Stomach (tissue), 9 donors: ENCODE data around the gene ARHGAP26. TPM values are rescaled to one million over a fixed set of nuclear protein-coding genes. Genes with fewer than 3 reads are reported as not detected.

Source experiments
- DNase-seq, 2 donors: peaks; one replicate each; pipeline versions ENCODE4 v3.0.0 to v3.0.0-alpha.2; 2013 to 2019
- H3K27ac ChIP-seq, 5 donors: fragments of 200-600 bp in 4 of 5; sonication (generic) in 4 of 5; one replicate each; pipeline ENCODE4 v1.5.1; 2013 to 2019; ENCODE audit warnings: mild to moderate bottlenecking in 1 of 5, moderate library complexity in 1 of 5
- H3K27me3 ChIP-seq, 3 donors: fragments of 200-600 bp; sonication (generic); one replicate each; pipeline ENCODE4 v1.5.1; 2017 to 2019; ENCODE audit warnings: mixed run types in 1 of 3
- H3K36me3 ChIP-seq, 4 donors: fragments of 200-600 bp; sonication (generic); 1 replicate in 3 of 4; 2 replicates in 1 of 4; pipeline ENCODE4 v1.5.1; 2016 to 2019
- H3K4me1 ChIP-seq, 4 donors: fragments of 200-600 bp; sonication (generic); one replicate each; pipeline ENCODE4 v1.5.1; 2016 to 2019
- H3K4me3 ChIP-seq, 4 donors: fragments of 200-600 bp; sonication (generic) in 3 of 4; one replicate each; pipeline ENCODE4 v1.5.1; 2016 to 2019; ENCODE audit warnings: mild to moderate bottlenecking in 1 of 4
- H3K9me3 ChIP-seq, 4 donors: fragments of 200-600 bp; sonication (generic); one replicate each; pipeline ENCODE4 v1.5.1; 2016 to 2019
- CTCF ChIP-seq, 7 experiments: fragments of 450-650 bp in 4 of 7; fragments of 200-600 bp in 3 of 7; sonication (generic) in 3 of 7; IDR thresholded peaks; one replicate each; pipeline ENCODE4 v1.5.1; 2016 to 2019; ENCODE audit warnings: antibody characterized with exemption in 7 of 7, control low read depth in 2 of 7, mild to moderate bottlenecking in 1 of 7
- EP300 ChIP-seq: sonication (generic); formaldehyde crosslinking; IDR thresholded peaks from one replicate; pipeline ENCODE4 v1.6.1; 2017; ENCODE audit warnings: antibody characterized with exemption
- POLR2A ChIP-seq, 4 donors: fragments of 450-650 bp; IDR thresholded peaks; one replicate each; pipeline ENCODE4 v1.6.1; 2016; ENCODE audit warnings: antibody characterized with exemption in 4 of 4, control low read depth in 2 of 4, mild to moderate bottlenecking in 1 of 4, moderate library complexity in 1 of 4
- POLR2AphosphoS5 ChIP-seq, 3 donors: sonication (generic); formaldehyde crosslinking; IDR thresholded peaks; one replicate each; pipeline ENCODE4 v1.6.1; 2016; ENCODE audit warnings: antibody characterized with exemption in 3 of 3
- WGBS, 5 donors: extraction: QIAGEN DNeasy Blood & Tissue Kit in 3 of 5; methylation state at CpG; one replicate each; pipeline versions ENCODE4 v1.1.5 to v1.1.7; 2013 to 2018; 5-methylcytosine and 5-hydroxymethylcytosine counted together
- intact Hi-C: fragments of 100-400 bp; cut with DNase I; formaldehyde crosslinking; loops from one replicate; pipeline ENCODE4 v1.15.1; 2023; ENCODE audit warnings: low total_unique reads
- polyA plus RNA-seq, 3 donors: library from polyadenylated mRNA; stranded (reverse); fragments of 200-250 nt; gene quantifications; one replicate each; pipeline ENCODE4 v1.2.3, GENCODE V29; 2013
- total RNA-seq, 5 donors: library from RNA; depleted of rRNA; stranded (reverse); fragments of >200 nt; gene quantifications; one replicate each; pipeline versions ENCODE4 v1.1.0 to v1.2.3, GENCODE V29; 2014 to 2016
- donor health status: healthy with polysubstance abuse.
- donor health status: Bipolar disorder and iron deficiency.
- donor health status: healthy.

Gene ARHGAP26
- total and polyA plus RNA-seq, 8 donors: 4.0 to 115 (median 34.1) TPM

- no peak overlapping the region for H3K27ac ChIP-seq
- H3K36me3 ChIP-seq: no peaks in the 10 kb centered on the region
- no peaks in the 10 kb centered on the region for H3K27me3 ChIP-seq
- H3K4me1 ChIP-seq: peaks cover 16 to 49% (median 37%) of the 10 kb centered on the region in 4 donors
- H3K4me3 ChIP-seq: no peak overlapping the region
- intact Hi-C loops: no loop called here
- DNase-seq: no peak
- no peak for TF ChIP-seq POLR2AphosphoS5 (IDR thresholded peaks at IDR 0.05)
- no peak for TF ChIP-seq EP300
- TF ChIP-seq POLR2A (IDR thresholded peaks at IDR 0.05): no peak
- TF ChIP-seq CTCF (IDR thresholded peaks at IDR 0.05): no peak
- peaks cover 0 to 12% (median 6%) of the 10 kb centered on the region in 4 donors for H3K9me3 ChIP-seq
Measured at GRCh38 chr5:143186623-143187022, 416.4 kb downstream of the ARHGAP26 start.

- no peak for DNase-seq
- no peak for TF ChIP-seq CTCF (IDR thresholded peaks at IDR 0.05)
- no peak for TF ChIP-seq POLR2A (IDR thresholded peaks at IDR 0.05)
- no peak for TF ChIP-seq POLR2AphosphoS5 (IDR thresholded peaks at IDR 0.05)
- TF ChIP-seq EP300: no peak
- no peaks in the 10 kb centered on the region for H3K36me3 ChIP-seq
- peaks cover 0 to 12% (median 6%) of the 10 kb centered on the region in 4 donors for H3K9me3 ChIP-seq
- no peak overlapping the region for H3K27ac ChIP-seq
- no peak overlapping the region for H3K4me3 ChIP-seq
- H3K27me3 ChIP-seq: no peaks in the 10 kb centered on the region
- peaks cover 16 to 42% (median 29%) of the 10 kb centered on the region in 4 donors for H3K4me1 ChIP-seq
- WGBS, 5 donors: 68 to 79% (median 73%) methylated on average over 8 of the region's 8 CpGs
- intact Hi-C loops: no loop called here
Measured at GRCh38 chr5:143187495-143187894, 417.3 kb downstream of the ARHGAP26 start.

- 82 to 90% (median 89%) methylated on average over 2 of the region's 2 CpGs for WGBS, 5 donors
- intact Hi-C loops: no loop called here
- no peak overlapping the region for H3K4me3 ChIP-seq
Measured at GRCh38 chr5:143188083-143188482, 417.9 kb downstream of the ARHGAP26 start.

GRCh38 chr5:143188692-143189091 lies 418.5 kb downstream of the ARHGAP26 start:
- DNase-seq: no peak
- Histone ChIP-seq H3K4me3 (no peak overlapping the region), H3K27ac (no peak overlapping the region), H3K9me3 (peaks cover 0 to 12% (median 6%) of the 10 kb centered on the region in 4 donors), H3K36me3 (no peaks in the 10 kb centered on the region), H3K27me3 (no peaks in the 10 kb centered on the region), H3K4me1 (peaks cover 8 to 30% (median 20%) of the 10 kb centered on the region in 4 donors)
- no peak for TF ChIP-seq EP300
- WGBS, 5 donors: 90 to 94% (median 92%) methylated on average over 3 of the region's 3 CpGs
- intact Hi-C loops: no loop called here

More at GRCh38 chr5:143188083-143188482, 417.9 kb downstream of the ARHGAP26 start:
- Histone ChIP-seq H3K27me3 (no peaks in the 10 kb centered on the region), H3K27ac (no peak overlapping the region), H3K9me3 (peaks cover 0 to 12% (median 6%) of the 10 kb centered on the region in 4 donors), H3K36me3 (no peaks in the 10 kb centered on the region), H3K4me1 (peaks cover 14 to 36% (median 25%) of the 10 kb centered on the region in 4 donors)
- no peak for DNase-seq
- TF ChIP-seq CTCF (IDR thresholded peaks at IDR 0.05) (no peak), POLR2A (IDR thresholded peaks at IDR 0.05) (no peak), POLR2AphosphoS5 (IDR thresholded peaks at IDR 0.05) (no peak), EP300 (no peak)

GRCh38 chr5:143190260-143190810 lies 420.2 kb downstream of the ARHGAP26 start:
- intact Hi-C loops: no loop called here
- H3K27me3 ChIP-seq: no peaks in the 10 kb centered on the region
- H3K27ac ChIP-seq: no peak overlapping the region
- DNase-seq: no peak
- H3K36me3 ChIP-seq: no peaks in the 10 kb centered on the region
- 93 to 98% (median 95%) methylated on average over 3 of the region's 3 CpGs for WGBS, 5 donors
- TF ChIP-seq POLR2AphosphoS5 (IDR thresholded peaks at IDR 0.05): no peak
- no peak for TF ChIP-seq EP300
- TF ChIP-seq POLR2A (IDR thresholded peaks at IDR 0.05): no peak
- TF ChIP-seq CTCF (IDR thresholded peaks at IDR 0.05): no peak
- H3K4me1 ChIP-seq: peaks cover 0 to 21% (median 12%) of the 10 kb centered on the region in 4 donors
- no peak overlapping the region for H3K4me3 ChIP-seq
- peaks cover 0 to 12% (median 6%) of the 10 kb centered on the region in 4 donors for H3K9me3 ChIP-seq
